Colonic mucosa (tissue), 4 donors: ENCODE results near the gene REXO4. TPM values are rescaled to one million over a fixed set of nuclear protein-coding genes. Genes with fewer than 3 reads are reported as not detected.
"Not testable (repeated sequence)": the region's sequence is repeated elsewhere in the genome, so short reads cannot be mapped to it uniquely, and the experiment has no call there.

Source experiments
- DNase-seq: peaks from one replicate; pipeline ENCODE4 v3.0.0-alpha.2; 2020
- H3K27ac ChIP-seq: fragments of 200-600 bp; one replicate; pipeline ENCODE4 v1.8.0; 2021
- H3K27me3 ChIP-seq: fragments of 200-600 bp; one replicate; pipeline ENCODE4 v1.8.0; 2021
- H3K36me3 ChIP-seq: fragments of 200-600 bp; one replicate; pipeline ENCODE4 v1.8.0; 2021
- H3K4me1 ChIP-seq: fragments of 200-600 bp; one replicate; pipeline ENCODE4 v1.8.0; 2021; ENCODE audit warnings: mild to moderate bottlenecking
- H3K4me3 ChIP-seq: fragments of 200-600 bp; one replicate; pipeline ENCODE4 v1.8.0; 2021
- H3K9ac ChIP-seq, 2 donors: one replicate each; pipeline ENCODE4 v1.7.0; 2013; ENCODE audit warnings: control low read depth in 2 of 2, low read depth in 2 of 2, low read length in 2 of 2
- H3K9me3 ChIP-seq: fragments of 200-600 bp; one replicate; pipeline ENCODE4 v1.8.0; 2021
- CTCF ChIP-seq: fragments of 200-600 bp; IDR thresholded peaks from one replicate; pipeline ENCODE4 v1.8.0; 2022; ENCODE audit warnings: antibody characterized with exemption, mild to moderate bottlenecking
- intact Hi-C: fragments of 100-400 bp; cut with DNase I; formaldehyde crosslinking; loops from one replicate; pipeline ENCODE4 v1.14.1; 2022
- total RNA-seq, 2 donors: library from RNA; stranded (reverse); fragmentation: NEBNext Ultra II Directional in 1 of 2; extraction: Animal tissue kit (Norgen Biotek cat#: 25700) in 1 of 2; gene quantifications; one replicate each; pipeline ENCODE4 v1.2.1, GENCODE V29; 2021
- donor health status: healthy.
- donor health status: DM: no; HTN: no; CAD: no.
- donor health status: DM: no; HTN: no; CAD: no.

The REXO4 gene
- total RNA-seq, 2 donors from 2014 or later, result 17.3 to 38.6 TPM

GRCh38 chr9:133393399-133393798 is 24.4 kb downstream of the REXO4 start:
- no peak for TF ChIP-seq CTCF
- H3K4me1 ChIP-seq, result no peaks in the 10 kb centered on the region
- no peak overlapping the region for H3K27ac ChIP-seq
- no peak overlapping the region for H3K4me3 ChIP-seq
- no peak for DNase-seq
- H3K36me3 ChIP-seq, result no peaks in the 10 kb centered on the region
- H3K27me3 ChIP-seq, result no peaks in the 10 kb centered on the region
- no peak overlapping the region for H3K9ac ChIP-seq
- H3K9me3 ChIP-seq, result no peaks in the 10 kb centered on the region
- intact Hi-C loops, result no loop called here

GRCh38 chr9:133392308-133392707 is 25.5 kb downstream of the REXO4 start:
- H3K27me3 ChIP-seq, intact Hi-C loops, H3K4me1 ChIP-seq, H3K9me3 ChIP-seq, H3K36me3 ChIP-seq, DNase-seq, H3K4me3 ChIP-seq, H3K27ac ChIP-seq, H3K9ac ChIP-seq: not testable (repeated sequence)

- intact Hi-C loops, H3K27me3 ChIP-seq, H3K27ac ChIP-seq, H3K9me3 ChIP-seq, DNase-seq, H3K4me3 ChIP-seq, H3K4me1 ChIP-seq, H3K36me3 ChIP-seq, H3K9ac ChIP-seq: not testable (repeated sequence)
These were observed 26.4 kb downstream of the REXO4 start for GRCh38 chr9:133391449-133391848.

- Histone ChIP-seq H3K36me3 (no peaks in the 10 kb centered on the region), H3K9me3 (no peaks in the 10 kb centered on the region), H3K27ac (no peak overlapping the region), H3K27me3 (no peaks in the 10 kb centered on the region), H3K9ac (no peak overlapping the region), H3K4me1 (no peaks in the 10 kb centered on the region), H3K4me3 (no peak overlapping the region)
- no peak for TF ChIP-seq CTCF
- DNase-seq, result no peak
- intact Hi-C loops, result no loop called here
These were observed 27.1 kb downstream of the REXO4 start for GRCh38 chr9:133390713-133391112.

- H3K4me3 ChIP-seq, result no peak overlapping the region
- H3K36me3 ChIP-seq, result no peaks in the 10 kb centered on the region
- H3K27me3 ChIP-seq, result no peaks in the 10 kb centered on the region
- no peaks in the 10 kb centered on the region for H3K4me1 ChIP-seq
- intact Hi-C loops, result no loop called here
- no peak overlapping the region for H3K9ac ChIP-seq
- H3K27ac ChIP-seq, result no peak overlapping the region
- no peaks in the 10 kb centered on the region for H3K9me3 ChIP-seq
- DNase-seq, result no peak
- no peak for TF ChIP-seq CTCF
These were observed 28.2 kb downstream of the REXO4 start for GRCh38 chr9:133389562-133389961.

GRCh38 chr9:133389025-133389557 is 28.7 kb downstream of the REXO4 start:
- intact Hi-C loops, result no loop called here

More at GRCh38 chr9:133389025-133389557, 28.7 kb downstream of the REXO4 start:
- Histone ChIP-seq H3K27me3 (no peaks in the 10 kb centered on the region), H3K4me1 (no peaks in the 10 kb centered on the region), H3K27ac (no peak overlapping the region), H3K9ac (no peak overlapping the region), H3K36me3 (no peaks in the 10 kb centered on the region), H3K4me3 (no peak overlapping the region), H3K9me3 (no peaks in the 10 kb centered on the region)
- no peak for TF ChIP-seq CTCF
- DNase-seq, result no peak
